Loucy (cell line): ENCODE measurements around the gene SRGAP2C.

Experiments
- CTCF ChIP-seq: fragments of 200-600 bp; sonication (generic); conservative IDR thresholded peaks from 2 replicates; pipeline ENCODE4 v1.5.1; 2014; ENCODE audit warnings: mild to moderate bottlenecking, antibody characterized with exemption, low read length
- EZH2phosphoT487 ChIP-seq: fragments of 200-600 bp; IDR thresholded peaks from 2 replicates; pipeline ENCODE4 v1.6.1; 2018; ENCODE audit warnings: antibody characterized with exemption, mild to moderate bottlenecking, moderate library complexity, borderline replicate concordance

GRCh38 chr1:121418369-121419049 lies 233.7 kb downstream of the SRGAP2C start:
- TF ChIP-seq CTCF (no peak), EZH2phosphoT487 (no peak)
